ENCODE results near the gene ATF7.

GRCh38 chr12:53558631-53559030 is 67.6 kb downstream of the ATF7 start:
- TF ChIP-seq EZH2 (IDR thresholded peaks at IDR 0.05; ENCODE audit: insufficient read depth, poor library complexity, severe bottlenecking) (no peak), EZH2phosphoT487 (IDR thresholded peaks at IDR 0.05; ENCODE audit: insufficient read depth, low read depth) (no peak)

Measured in GM23248 (cell line).